GM21529 (cell line): ENCODE measurements around the gene PLA2R1.
"Not testable (repeated sequence)": the region's sequence is repeated elsewhere in the genome, so short reads cannot be mapped to it uniquely, and the experiment has no call there.

ENCODE experiments used
- ATAC-seq: cut with Tn5 transposase; IDR thresholded peaks from one replicate; pipeline ENCODE4 v1.9.1; 2021; ENCODE audit not compliant: unreplicated experiment

Gene PLA2R1

DNA sequence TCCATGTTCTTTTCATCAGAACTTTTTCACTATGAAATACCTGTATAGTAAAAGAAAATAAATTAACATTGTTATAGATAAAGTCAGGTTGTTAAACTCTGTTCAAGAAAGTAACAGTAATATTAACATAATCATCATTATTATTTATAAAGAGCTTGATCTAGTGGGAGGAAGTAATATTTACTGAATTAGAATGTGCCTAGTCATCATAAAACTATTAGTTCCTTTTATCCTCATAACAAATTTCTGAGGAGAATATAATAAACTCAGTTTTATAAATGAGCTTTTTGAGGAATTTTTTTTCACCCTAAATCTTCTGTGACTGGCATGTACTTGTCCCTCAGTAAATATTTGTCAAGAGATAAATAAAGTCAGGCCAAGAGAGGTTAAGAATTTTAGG lies 78.4 kb downstream of the PLA2R1 start:
- ATAC-seq: no peak

DNA sequence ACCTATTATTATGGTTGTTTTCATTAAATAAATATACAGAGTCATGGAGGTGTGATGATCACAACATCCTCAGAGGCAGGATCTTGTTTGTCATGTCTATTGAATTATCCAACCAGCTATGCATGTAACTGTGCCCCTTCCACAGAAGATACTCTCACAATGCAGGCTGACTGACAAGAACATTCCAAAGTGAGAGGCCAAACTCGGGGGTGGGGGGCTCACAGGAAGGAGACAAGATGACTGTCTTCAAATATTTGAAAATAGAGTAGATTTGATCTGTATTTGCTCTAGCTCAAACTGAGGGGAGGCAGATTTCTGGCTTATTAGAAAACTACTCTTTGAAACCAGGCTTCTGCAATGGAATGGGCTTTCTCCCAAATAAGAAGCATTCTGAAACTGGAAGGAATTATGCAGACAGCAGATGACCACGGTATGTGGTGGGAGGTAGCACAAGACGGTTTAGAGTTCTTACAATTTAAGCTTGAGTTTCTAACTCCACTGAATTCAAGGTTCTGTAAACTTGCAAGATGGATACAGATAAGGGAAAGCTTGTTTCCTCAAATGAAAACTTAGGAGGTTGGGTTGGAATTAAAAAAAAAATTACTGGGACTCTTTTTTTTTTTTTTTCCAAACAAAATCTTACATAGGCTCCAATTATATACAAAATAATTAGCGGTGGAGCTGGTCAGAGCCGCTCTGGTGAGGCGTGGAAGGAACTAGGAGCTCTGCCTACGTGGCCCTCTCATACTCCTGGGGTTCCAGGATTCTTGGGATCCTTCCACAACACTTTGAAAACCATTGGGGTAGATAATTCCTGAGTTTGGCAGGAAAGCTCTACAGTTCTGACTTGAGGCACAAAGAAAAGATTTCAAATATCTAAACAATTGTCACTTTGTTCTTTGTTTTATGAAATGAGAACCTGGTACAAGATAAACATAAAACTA lies 79.3 kb downstream of the PLA2R1 start:
- ATAC-seq: no peak

DNA sequence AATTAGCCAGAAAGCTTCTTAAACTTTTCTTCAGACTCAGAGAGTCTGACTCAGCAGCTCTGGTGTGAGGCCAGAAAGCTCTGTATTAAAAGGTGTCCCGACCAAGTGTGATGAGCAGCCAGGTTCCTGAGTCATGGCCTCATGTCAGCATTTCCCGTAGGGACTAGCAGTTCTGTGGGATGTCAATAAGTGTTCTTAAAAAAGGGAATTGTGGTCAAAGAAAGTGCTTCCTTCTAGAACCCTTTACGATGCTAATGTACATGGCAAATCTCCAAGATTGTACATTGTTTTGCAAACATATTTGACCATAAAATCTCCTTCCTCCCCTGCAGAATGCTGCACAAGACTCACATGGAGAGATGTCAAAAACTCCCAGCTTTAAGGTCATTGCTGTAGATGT lies 80.1 kb downstream of the PLA2R1 start:
- ATAC-seq: no peak

GRCh38 chr2:159976527-159977160 lies 85.8 kb downstream of the PLA2R1 start:
- no peak for ATAC-seq

GRCh38 chr2:159973325-159973724 lies 89.1 kb downstream of the PLA2R1 start:
- ATAC-seq: no peak

DNA sequence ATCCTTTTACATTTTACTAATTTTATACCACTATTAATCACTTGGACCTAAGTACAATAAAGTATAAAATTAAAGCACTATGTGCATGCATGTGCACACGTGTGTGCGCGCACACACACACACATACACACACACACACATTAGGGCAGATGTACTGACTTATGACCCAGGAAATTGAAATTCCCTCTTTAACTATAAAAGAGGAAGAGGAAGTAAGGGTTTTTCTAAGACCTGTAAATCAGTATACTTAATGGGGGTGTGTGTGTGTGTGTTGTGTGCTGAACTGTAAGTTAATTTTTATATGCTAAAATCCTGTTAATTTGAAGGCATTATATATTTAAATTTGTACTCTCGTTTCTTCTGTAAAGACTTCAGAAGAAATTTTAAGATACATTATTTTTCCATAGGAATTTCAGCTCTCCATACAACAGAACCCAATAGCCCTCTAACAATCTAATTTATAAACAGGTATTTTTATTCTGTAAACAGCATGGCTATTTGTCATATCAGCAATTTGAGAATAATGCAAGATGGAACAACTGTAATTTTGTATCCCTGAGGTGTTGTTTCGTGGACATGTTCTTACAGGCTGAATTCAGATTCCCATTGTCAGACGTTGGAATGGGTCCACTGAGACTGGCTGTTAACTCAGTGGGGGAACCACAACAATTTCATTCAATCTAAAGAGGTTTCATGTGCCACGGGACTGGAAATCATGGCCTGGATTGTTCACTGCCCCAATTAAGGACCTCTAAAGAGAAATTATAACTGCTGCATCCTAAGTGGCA lies 90.9 kb downstream of the PLA2R1 start:
- no peak for ATAC-seq

- ATAC-seq: not testable (repeated sequence)
These were observed 91.9 kb downstream of the PLA2R1 start for GRCh38 chr2:159970548-159970947.

DNA sequence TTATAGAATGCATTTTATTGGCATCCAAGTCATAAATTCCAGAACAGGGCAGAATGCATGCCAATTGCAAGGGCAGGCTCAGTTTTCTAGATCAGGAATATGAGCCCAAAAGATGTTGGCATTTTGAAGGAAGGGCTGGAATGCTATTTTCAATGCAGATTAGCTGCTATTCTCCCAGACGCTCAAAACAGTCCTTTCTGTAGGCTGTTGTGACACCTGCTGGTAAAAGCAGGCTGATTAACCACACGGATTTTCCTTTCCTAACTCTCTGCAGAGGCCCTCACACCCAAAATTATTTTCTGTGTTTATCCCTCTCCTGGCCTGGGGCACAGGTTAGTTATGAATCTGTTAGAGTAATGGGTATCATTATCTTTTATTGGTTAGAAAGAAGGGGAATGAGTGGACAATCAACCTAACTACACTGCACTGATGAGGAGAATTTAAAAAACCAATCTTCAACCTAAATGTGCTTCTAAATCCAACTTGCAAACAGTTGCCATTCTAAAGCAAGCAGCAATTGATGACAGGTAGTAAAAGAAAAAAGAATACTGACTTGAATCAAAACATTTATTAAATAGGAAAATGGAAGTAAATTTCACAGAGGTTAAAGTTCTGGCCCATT lies 94.0 kb downstream of the PLA2R1 start:
- ATAC-seq: peak; percentile 50

GRCh38 chr2:159963700-159964099 lies 98.7 kb downstream of the PLA2R1 start:
- peak; percentile 87 for ATAC-seq

- ATAC-seq: not testable (repeated sequence)
These were observed 99.9 kb downstream of the PLA2R1 start for GRCh38 chr2:159962513-159962912.

GRCh38 chr2:159961451-159961850 lies 101.0 kb downstream of the PLA2R1 start:
- ATAC-seq: no peak

DNA sequence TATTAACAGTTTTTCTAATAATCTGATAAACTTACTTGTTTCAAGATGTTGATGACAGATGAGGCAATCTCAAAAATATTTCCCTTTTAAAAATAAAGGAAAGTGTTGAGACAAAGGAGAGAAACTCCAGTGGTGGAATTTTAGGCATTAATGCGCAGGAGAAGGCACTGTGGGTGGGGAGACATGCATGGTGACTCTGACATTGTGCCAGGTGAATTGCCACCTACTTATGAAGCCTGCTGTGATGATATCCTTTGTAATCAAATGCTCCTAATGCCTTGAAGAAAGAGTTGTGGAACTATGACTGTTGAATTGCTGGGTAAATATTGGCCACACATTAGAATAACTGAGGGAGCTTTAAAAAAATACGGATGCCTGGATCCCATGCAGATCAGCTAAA lies 101.4 kb downstream of the PLA2R1 start:
- no peak for ATAC-seq

- peak; percentile 60 for ATAC-seq
These were observed 102.0 kb downstream of the PLA2R1 start for GRCh38 chr2:159960414-159960813.

DNA sequence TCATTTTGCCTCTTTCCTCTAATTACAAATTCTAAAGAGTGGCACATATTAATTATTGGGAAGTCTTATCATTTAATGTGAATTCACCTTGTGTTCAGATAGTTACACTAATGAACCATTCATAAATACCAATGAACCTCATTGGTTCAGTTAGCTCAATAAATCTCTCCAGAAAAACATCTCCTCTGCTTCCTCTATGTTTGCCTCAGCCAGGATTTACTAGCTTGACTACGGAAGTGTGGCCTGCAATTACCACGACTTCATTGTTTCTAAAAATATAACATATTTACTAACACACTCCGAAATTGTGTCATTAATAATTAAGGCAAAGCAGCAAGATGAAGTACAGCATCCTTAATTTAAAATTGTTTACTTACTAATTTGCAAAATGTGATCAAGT lies 103.3 kb downstream of the PLA2R1 start:
- no peak for ATAC-seq

- ATAC-seq: no peak
These were observed 109.1 kb downstream of the PLA2R1 start for GRCh38 chr2:159953136-159953823.

DNA sequence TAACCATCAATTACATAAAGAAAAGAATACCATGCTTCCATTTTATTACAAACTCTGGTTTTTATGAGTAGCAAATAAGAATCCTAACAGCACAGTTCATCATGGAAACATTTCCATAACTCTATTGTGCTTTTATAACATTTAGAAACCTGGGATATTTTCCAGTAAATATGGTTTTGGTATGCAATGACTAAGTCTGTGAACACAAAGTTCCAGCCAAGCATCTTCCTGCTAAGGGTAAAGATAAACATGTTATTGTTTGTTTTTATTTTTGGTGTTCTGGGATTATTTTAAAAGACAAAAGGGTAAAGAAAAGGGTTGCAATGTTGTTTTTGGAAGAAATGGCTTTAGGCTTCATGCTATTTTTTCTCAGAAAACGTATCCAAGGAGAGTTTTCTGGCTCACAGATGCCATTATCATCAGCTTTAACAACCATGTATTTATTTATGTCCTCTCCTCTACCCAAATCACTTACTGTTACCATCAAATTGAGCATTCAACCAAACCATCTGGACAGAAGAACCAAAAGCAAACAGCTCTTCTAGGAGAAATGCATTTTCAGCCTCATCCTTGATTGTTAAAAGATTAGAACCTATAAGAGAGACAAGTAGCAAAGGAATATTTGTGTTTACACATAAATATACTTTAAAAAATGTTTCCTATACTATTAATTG lies 116.0 kb downstream of the PLA2R1 start:
- no peak for ATAC-seq

GRCh38 chr2:159944874-159945273 lies 117.5 kb downstream of the PLA2R1 start:
- ATAC-seq: no peak

GRCh38 chr2:159942146-159942545 lies 120.3 kb downstream of the PLA2R1 start:
- ATAC-seq: no peak

GRCh38 chr2:159941729-159942128 lies 120.7 kb downstream of the PLA2R1 start:
- ATAC-seq: no peak

DNA sequence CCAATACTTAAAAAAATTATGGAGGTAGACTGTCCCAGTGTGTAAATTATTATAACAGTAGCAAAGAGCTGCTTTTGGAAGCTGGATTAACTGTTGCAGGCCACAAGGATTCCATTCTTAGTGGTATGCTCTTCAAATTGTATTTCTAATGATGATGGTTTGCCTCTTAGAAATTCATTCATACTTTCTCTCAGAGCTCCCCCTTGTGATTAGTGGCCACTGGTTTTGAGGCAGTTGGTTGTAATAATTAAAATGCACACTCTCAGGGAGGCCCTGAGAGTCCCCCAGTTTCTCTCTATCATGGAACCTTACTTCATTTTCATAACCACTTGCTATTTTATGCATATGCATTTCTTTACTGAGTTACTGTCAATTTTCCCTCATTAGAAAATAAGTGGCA lies 122.5 kb downstream of the PLA2R1 start:
- peak; percentile 89 for ATAC-seq
